Kidney glomerular epithelial cell (primary cell): ENCODE results near the gene PCSK1N.
A peak's percentile ranks its signal among the peaks of the same experiment; 100 is the strongest.
"Not testable (repeated sequence)": the region's sequence is repeated elsewhere in the genome, so short reads cannot be mapped to it uniquely, and the experiment has no call there.

ENCODE experiments used
- DNase-seq: peaks from one replicate; lab custom pipeline; 2025; lab: John Stamatoyannopoulos, UW

PCSK1N gene

GRCh38 chrX:48823053-48823452 is 12.4 kb downstream of the PCSK1N start:
- no peak for DNase-seq

GRCh38 chrX:48819394-48819793 is 16.0 kb downstream of the PCSK1N start:
- DNase-seq, result not testable (repeated sequence)

- DNase-seq, result no peak
Observed at GRCh38 chrX:48818866-48819265, 16.5 kb downstream of the PCSK1N start.

GRCh38 chrX:48818098-48818497 is 17.3 kb downstream of the PCSK1N start:
- no peak for DNase-seq

GRCh38 chrX:48816014-48816810 is 19.2 kb downstream of the PCSK1N start:
- DNase-seq, result no peak

- DNase-seq, result no peak
Observed at GRCh38 chrX:48815266-48815665, 20.1 kb downstream of the PCSK1N start.

- DNase-seq, result no peak
Observed at GRCh38 chrX:48814722-48815121, 20.7 kb downstream of the PCSK1N start.

- no peak for DNase-seq
Observed at GRCh38 chrX:48813644-48814043, 21.8 kb downstream of the PCSK1N start.

GRCh38 chrX:48806081-48806480 is 29.3 kb downstream of the PCSK1N start:
- no peak for DNase-seq

GRCh38 chrX:48802905-48803200 is 32.6 kb downstream of the PCSK1N start:
- DNase-seq, result no peak

- DNase-seq, result peak; percentile 46
Observed at GRCh38 chrX:48802089-48802904, 33.1 kb downstream of the PCSK1N start.

- peak; percentile 92 for DNase-seq
Observed at GRCh38 chrX:48801280-48802088, 33.9 kb downstream of the PCSK1N start, which contains the start of gene HDAC6. HDAC6 (plus strand) TSS chrX:48802067; CDS start chrX:48802693, 626 bp downstream.

- no peak for DNase-seq
Observed at GRCh38 chrX:48800574-48801279, 34.7 kb downstream of the PCSK1N start.

GRCh38 chrX:48798318-48798717 is 37.1 kb downstream of the PCSK1N start:
- DNase-seq, result no peak

- DNase-seq, result no peak
Observed at GRCh38 chrX:48794911-48795515, 40.4 kb downstream of the PCSK1N start.

GRCh38 chrX:48794340-48794910 is 41.0 kb downstream of the PCSK1N start:
- no peak for DNase-seq

- no peak for DNase-seq
Observed at GRCh38 chrX:48793935-48794334, 41.5 kb downstream of the PCSK1N start.

- DNase-seq, result no peak
Observed at GRCh38 chrX:48792219-48792618, 43.2 kb downstream of the PCSK1N start.

GRCh38 chrX:48791063-48791820 is 44.2 kb downstream of the PCSK1N start:
- no peak for DNase-seq

- DNase-seq, result no peak
Observed at GRCh38 chrX:48790477-48790876, 44.9 kb downstream of the PCSK1N start.
